ENCODE data around the gene CDS2. TPM values are rescaled to one million over a fixed set of nuclear protein-coding genes. Genes with fewer than 3 reads are reported as not detected.

The CDS2 gene
- total RNA-seq, 1 experiment from 2014 or later: 25.7 TPM

- CTCF ChIA-PET: no interaction called here
- BruUV-seq (replicated peaks): no TSS peak
- Mint-ChIP-seq H3K36me3 (ENCODE audit: insufficient read depth, unreplicated experiment) (no peaks in the 10 kb centered on the region), H3K9me3 (ENCODE audit: low read depth, unreplicated experiment) (no peaks in the 10 kb centered on the region), H3K4me1 (ENCODE audit: low read depth, unreplicated experiment) (no peaks in the 10 kb centered on the region), H3K27ac (ENCODE audit: unreplicated experiment) (no peak overlapping the region), H3K4me3 (ENCODE audit: low read depth, unreplicated experiment) (no peak overlapping the region), H3K27me3 (ENCODE audit: unreplicated experiment) (peaks cover 14% of the 10 kb centered on the region)
- no peak for TF ChIP-seq CTCF (IDR thresholded peaks at IDR 0.05; ENCODE audit: unreplicated experiment)
- DNase-seq: no peak
- intact Hi-C loops (cut with micrococcal nuclease; ENCODE audit: unreplicated experiment): no loop called here
Observed at GRCh38 chr20:5215672-5216304, 89.0 kb downstream of the CDS2 start.

GRCh38 chr20:5216663-5217062 is 89.9 kb downstream of the CDS2 start:
- no peak for DNase-seq
- no peak for TF ChIP-seq CTCF (IDR thresholded peaks at IDR 0.05; ENCODE audit: unreplicated experiment)
- H3K9me3 Mint-ChIP-seq (ENCODE audit: low read depth, unreplicated experiment): no peaks in the 10 kb centered on the region
- no peaks in the 10 kb centered on the region for H3K4me1 Mint-ChIP-seq (ENCODE audit: low read depth, unreplicated experiment)
- no peak overlapping the region for H3K4me3 Mint-ChIP-seq (ENCODE audit: low read depth, unreplicated experiment)
- CTCF ChIA-PET: no interaction called here
- H3K27me3 Mint-ChIP-seq (ENCODE audit: unreplicated experiment): peaks cover 14% of the 10 kb centered on the region
- no peaks in the 10 kb centered on the region for H3K36me3 Mint-ChIP-seq (ENCODE audit: insufficient read depth, unreplicated experiment)
- intact Hi-C loops (cut with micrococcal nuclease; ENCODE audit: unreplicated experiment): no loop called here
- no peak overlapping the region for H3K27ac Mint-ChIP-seq (ENCODE audit: unreplicated experiment)
- no TSS peak for BruUV-seq (replicated peaks)

- no peak for DNase-seq
- no peak for TF ChIP-seq CTCF (IDR thresholded peaks at IDR 0.05; ENCODE audit: unreplicated experiment)
- CTCF ChIA-PET: no interaction called here
- H3K4me1 Mint-ChIP-seq (ENCODE audit: low read depth, unreplicated experiment): no peaks in the 10 kb centered on the region
- intact Hi-C loops (cut with micrococcal nuclease; ENCODE audit: unreplicated experiment): no loop called here
- no TSS peak for BruUV-seq (replicated peaks)
- no peak overlapping the region for H3K27ac Mint-ChIP-seq (ENCODE audit: unreplicated experiment)
- H3K9me3 Mint-ChIP-seq (ENCODE audit: low read depth, unreplicated experiment): no peaks in the 10 kb centered on the region
- peaks cover 14% of the 10 kb centered on the region for H3K27me3 Mint-ChIP-seq (ENCODE audit: unreplicated experiment)
- H3K4me3 Mint-ChIP-seq (ENCODE audit: low read depth, unreplicated experiment): no peak overlapping the region
- H3K36me3 Mint-ChIP-seq (ENCODE audit: insufficient read depth, unreplicated experiment): no peaks in the 10 kb centered on the region
Observed at GRCh38 chr20:5217616-5218015, 90.8 kb downstream of the CDS2 start.

- H3K27ac Mint-ChIP-seq (ENCODE audit: unreplicated experiment): no peak overlapping the region
- no peaks in the 10 kb centered on the region for H3K4me1 Mint-ChIP-seq (ENCODE audit: low read depth, unreplicated experiment)
- no peaks in the 10 kb centered on the region for H3K36me3 Mint-ChIP-seq (ENCODE audit: insufficient read depth, unreplicated experiment)
- no peak for DNase-seq
- intact Hi-C loops (cut with micrococcal nuclease; ENCODE audit: unreplicated experiment): loop anchor here (5.0 kb wide), 1 partner anchor 227 kb away; no protein-coding TSS in a partner anchor
- no peak overlapping the region for H3K4me3 Mint-ChIP-seq (ENCODE audit: low read depth, unreplicated experiment)
- H3K9me3 Mint-ChIP-seq (ENCODE audit: low read depth, unreplicated experiment): no peaks in the 10 kb centered on the region
- CTCF ChIA-PET: no interaction called here
- H3K27me3 Mint-ChIP-seq (ENCODE audit: unreplicated experiment): peaks cover 30% of the 10 kb centered on the region
- no TSS peak for BruUV-seq (replicated peaks)
- no peak for TF ChIP-seq CTCF (IDR thresholded peaks at IDR 0.05; ENCODE audit: unreplicated experiment)
Observed at GRCh38 chr20:5220321-5221060, 93.7 kb downstream of the CDS2 start.
